Fibroblast of skin of right biceps (primary cell): ENCODE results near the gene TBR1.

Experiments used
- DNase-seq: peaks from one replicate; pipeline ENCODE4 v3.0.0-alpha.2; 2013

TBR1 gene

DNA sequence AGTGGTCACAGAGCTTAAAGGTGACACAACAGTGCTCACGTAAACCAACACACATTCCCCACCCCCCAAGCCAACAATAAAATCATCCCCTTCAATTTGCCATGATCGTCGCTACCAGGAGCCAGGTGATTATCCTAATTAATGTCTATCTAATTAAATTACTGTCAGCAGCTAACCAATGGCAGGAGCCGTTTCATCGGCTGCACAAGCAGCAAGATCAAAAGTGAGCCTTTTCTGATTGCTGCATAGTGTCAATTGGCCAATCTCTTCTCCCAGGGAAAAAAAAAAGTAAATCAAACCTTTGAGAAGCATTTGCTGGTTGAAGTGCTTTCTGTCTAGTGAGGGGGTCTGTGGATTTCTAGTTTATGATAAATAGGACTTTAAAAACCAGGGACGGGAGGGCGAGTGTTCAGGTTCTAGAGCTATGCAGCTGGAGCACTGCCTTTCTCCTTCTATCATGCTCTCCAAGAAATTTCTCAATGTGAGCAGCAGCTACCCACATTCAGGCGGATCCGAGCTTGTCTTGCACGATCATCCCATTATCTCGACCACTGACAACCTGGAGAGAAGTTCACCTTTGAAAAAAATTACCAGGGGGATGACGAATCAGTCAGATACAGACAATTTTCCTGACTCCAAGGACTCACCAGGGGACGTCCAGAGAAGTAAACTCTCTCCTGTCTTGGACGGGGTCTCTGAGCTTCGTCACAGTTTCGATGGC lies at the start of gene TBR1:
TBR1 (plus strand) TSS at position 311 of the 721 bp plus-strand sequence; CDS start at position 425, 114 bp downstream.
- DNase-seq: no peak

DNA sequence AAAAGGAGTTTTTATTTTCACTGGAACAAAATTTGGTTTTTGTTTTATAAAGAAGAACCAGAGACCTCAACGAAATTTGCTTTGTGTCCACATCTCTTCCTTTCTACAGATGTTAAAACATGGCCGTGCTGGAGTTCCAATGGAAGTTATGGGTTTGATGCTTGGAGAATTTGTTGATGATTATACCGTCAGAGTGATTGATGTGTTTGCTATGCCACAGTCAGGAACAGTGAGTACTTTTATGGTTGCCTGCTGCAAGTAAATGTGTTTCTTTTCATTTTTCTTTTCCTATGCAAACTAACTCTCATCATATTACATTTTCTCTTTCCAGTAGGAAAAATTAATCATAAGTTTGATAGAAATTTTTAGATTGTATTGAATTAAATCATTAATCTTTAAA lies 48.4 kb upstream of the TBR1 start:
- DNase-seq: no peak

DNA sequence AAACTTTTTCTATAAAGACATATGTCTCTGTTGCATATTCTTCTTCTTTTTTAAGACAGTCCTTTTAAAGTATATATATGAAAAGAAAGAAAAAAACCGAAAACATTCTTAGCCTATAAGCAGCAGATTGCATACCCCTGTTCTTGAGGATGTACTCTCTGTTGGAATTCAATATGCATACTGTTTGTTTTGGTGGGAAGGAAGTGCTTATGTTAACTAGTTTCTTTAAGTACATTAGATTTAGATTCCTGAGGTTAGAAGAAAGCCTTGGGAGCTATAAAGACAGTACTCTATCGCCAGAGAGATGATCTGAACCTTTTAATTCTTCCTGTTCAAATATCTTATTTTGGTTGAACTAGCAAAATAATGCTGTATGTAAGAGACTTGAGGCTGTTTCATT lies 46.8 kb upstream of the TBR1 start:
- no peak for DNase-seq

DNA sequence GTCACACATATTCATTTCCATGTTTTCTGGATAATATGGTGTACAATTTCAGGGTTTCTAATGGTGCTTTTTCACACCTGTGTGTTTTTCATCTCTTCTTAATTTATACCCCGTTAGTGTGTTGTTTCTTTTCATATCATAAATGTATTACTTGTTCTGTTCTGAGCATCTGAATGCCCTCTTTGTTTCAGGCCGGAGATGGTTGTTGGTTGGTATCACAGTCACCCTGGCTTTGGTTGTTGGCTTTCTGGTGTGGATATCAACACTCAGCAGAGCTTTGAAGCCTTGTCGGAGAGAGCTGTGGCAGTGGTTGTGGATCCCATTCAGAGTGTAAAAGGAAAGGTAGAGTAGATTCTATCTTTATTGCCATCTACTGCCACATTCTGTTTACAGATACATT lies 45.1 kb upstream of the TBR1 start:
- no peak for DNase-seq

DNA sequence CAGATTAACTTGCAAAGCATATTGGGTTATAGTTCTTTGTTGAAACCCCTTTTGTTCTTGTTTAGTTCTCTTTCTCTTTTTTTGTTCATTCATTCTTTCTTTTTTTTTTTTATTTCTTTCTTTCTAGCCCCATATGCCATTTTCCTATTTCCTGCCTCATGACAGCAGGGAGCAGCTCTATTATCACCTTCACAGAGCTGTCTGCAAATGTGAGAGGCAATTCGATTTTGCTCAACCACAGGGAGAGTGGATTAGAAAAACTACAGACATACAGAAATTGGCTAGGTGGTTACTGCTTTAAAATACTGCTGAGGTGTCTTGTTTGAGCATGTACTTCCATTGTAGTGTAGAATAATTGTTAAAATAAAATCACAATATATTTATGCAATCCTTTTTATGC lies 44.2 kb upstream of the TBR1 start:
- DNase-seq: no peak

DNA sequence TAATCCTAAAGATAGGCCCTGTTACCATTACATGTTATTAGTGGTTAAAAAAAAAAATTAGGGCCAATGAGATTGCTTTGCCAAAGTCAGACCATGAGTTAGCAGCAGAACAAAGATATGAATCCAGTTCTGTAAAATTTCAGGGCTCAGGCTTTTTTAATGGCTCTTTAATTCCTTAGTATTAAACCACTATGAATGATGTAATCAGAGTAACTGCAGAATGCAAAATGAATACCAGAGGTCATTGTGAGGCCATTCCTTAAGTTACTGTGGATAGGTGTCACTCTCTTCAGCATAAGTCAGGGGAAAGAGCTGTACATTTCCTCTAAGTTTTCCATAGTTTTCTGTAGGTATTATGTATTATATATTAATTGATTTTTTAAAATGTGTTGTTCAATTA lies 42.2 kb upstream of the TBR1 start:
- peak; percentile 63 for DNase-seq

DNA sequence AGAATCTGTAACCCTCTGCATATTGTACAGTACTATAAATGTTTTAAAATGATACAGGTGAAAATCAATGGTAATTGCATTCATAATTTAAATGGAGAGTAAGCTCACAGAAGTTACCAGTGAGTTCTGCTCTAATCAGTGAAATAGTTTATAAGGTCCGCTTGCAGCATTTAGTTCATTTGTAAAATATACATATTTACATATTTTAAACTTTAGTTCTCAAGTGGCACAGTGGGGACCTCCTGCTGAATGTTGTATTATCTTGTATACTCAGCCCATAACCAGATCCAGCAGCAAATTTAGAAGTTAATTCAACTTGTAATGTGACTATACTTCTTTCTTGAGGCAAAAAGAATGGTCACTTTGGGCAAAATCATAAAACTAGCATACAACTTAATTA lies 41.7 kb upstream of the TBR1 start:
- no peak for DNase-seq

DNA sequence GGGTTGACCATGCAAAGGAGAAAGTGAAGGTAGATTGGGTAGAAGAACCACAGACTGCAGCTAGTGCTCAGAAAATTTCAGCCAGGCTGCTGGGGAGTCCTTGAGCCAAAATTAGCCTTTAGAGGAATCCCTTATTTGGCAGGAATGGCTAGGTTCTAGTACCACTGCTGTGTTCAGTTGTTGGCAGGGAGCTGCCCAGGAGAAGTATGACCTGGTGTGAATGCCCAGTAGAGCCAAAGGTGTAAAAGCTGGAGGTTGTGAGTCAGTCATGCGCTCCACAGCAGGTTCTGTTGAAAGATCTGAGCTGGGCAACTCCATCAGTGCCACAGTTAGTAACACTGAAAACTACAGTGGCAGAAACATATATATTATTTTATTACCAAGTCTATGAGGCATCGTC lies 36.4 kb upstream of the TBR1 start:
- no peak for DNase-seq

DNA sequence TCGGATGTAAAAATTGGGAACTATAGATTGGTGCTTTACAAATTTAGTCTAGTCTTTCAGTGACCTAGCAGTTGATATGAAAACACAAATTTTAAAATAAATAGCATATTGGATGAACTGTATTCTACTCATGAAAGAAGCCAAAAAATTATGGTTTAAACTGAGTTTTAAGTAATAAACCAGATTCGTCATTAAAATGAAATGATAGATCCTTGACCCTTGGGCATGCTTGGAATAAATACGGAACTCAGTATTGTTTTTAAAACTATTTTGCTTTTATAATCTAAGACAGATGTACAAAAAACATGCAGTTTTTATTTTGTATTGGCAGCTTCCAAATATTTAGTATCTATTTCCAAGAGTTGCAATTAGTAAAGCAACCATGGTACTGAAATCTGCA lies 34.6 kb upstream of the TBR1 start:
- DNase-seq: no peak

DNA sequence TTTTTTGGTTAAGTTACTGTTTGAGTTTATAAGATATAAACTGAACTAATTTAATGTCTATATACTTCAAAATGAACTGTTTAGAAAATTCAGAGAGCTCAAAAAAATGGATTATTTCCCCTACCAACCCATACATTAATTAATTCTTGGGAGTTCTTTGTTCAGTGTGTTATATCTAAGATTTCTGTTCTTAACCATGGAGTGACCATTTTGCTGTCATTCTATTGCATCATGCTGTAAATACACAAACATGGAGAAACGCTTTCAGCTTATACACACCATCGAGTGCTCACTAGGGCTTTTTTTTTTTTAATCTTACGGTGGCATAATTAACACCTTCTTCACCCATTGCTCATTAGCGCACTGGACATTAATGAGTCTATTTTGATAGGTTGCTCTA lies 33.4 kb upstream of the TBR1 start:
- no peak for DNase-seq

DNA sequence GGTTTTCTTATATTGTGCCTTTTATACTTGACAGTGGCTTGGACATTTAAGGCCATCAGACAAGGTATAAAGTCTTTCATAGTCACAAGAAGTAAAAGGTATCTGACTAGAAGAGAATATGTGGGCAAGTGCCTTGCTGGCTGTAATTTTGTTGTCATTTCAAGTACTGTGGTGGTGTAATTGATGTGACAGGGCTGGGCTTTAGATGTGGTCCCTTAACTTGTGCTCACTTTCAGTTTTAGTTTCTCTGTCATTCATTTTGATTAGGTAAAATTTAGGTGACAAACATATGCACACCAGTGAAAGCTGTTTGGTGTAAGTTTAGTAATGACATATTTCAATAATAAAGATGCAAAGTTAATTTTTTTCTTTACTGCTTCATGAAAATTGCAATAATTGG lies 31.2 kb upstream of the TBR1 start:
- no peak for DNase-seq

DNA sequence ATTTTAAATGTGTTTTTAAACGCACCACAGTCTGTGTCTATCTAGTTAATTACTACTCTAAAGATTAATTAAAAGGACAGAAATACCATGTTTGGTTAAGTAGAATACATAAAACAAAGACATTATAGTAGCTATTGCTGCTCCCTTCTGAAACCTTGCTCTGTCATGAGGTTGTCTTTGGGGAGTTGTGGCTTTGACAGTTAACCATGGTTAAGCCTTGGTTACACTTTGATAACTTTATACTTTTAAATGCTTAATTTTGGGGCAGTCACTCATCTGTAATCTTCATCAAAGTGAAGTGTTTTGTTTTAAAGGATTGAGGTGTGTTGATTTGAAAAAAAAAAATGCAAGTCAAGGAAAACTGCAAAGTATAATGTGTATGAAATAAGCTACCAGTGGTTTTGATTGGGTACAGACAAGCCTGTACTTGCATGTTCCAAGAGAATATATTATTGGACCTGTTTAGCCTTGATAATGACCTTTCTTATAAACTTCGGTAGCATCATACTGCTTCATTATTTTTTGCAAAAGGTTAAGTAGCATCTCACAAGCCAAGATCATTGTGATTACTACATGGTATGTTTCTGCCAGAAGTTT lies 29.8 kb upstream of the TBR1 start:
- no peak for DNase-seq

DNA sequence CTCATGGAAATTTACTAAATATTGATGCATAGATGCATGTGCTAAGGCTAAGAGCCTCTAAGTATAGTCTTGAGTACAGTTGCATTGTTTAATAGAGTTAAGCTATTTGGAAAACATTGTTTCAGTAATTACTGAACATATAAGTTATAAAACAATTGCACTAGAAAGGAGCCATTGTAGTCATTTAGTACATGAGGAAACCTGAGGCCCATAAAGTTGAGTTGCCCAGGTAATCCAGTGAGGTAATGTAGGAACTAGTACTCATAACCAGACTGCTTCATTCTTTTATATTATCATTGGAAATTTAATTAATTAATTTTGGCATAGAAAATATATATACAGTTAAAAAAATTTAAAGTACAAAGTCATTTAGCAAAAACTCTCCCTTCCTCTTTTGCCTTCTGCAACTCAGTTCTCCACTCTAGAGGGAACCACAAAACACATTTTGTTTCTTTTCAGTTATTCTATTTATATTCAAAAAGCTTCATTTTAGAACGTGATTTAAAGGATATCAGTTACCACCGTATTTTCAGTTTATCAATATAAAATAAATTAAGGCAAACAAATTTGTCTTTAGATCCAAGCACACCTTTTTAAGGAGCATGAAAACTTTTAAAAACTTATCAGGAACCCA lies 27.8 kb upstream of the TBR1 start:
- DNase-seq: no peak

DNA sequence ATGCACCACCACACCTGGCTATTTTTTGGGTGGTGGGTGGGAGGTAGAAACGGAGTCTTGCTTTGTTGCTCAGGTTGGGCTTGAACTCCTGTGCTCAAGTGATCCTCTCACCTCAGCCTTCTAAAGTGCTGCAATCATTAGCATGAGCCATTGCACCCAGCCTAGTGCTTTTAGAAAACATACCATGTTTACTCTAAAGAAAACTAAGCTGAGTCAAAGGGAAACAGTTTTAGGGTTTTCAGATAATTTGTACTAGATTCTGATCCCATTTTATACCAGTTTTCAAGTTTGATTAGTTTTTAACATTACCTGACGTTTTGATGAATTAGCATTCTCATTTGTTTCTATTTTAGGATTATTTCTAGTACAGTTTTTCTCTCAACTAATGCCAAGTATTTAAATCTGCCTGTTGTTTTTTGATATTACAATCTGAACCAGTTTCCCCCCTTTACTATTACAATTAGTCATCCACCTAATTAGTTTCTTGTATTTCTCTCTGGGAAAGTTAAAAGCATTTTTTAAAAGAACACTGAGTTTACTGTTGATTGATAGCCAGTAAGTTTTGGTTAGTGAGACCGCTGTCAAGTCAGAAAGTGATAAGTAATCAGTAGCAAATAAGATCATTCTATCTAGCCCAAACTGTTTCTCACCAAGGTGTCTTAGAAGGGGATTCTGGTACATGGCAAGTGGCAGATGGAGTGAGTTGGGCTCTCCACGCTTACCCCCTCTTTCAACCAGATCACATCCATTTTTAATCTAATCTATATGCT lies 24.2 kb upstream of the TBR1 start:
- DNase-seq: no peak

DNA sequence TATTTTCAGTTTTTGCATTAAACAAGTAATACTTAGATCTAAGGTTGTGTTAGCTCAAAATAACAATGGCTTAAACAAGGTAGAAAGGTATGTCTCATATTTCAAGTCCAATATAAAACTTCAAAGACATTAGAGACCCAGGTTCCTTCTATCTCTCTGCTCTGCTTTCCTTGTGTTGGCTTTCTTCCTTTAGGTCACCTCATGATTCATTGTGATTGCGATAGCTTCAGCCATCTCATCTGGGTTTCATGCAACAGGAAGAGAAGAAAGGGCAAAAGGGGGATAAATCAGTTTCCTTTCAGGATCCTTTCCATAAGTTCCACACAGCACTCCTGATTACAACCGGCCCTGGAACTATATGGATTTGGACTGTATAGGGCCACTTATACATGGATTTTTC lies 16.0 kb upstream of the TBR1 start:
- DNase-seq: no peak

DNA sequence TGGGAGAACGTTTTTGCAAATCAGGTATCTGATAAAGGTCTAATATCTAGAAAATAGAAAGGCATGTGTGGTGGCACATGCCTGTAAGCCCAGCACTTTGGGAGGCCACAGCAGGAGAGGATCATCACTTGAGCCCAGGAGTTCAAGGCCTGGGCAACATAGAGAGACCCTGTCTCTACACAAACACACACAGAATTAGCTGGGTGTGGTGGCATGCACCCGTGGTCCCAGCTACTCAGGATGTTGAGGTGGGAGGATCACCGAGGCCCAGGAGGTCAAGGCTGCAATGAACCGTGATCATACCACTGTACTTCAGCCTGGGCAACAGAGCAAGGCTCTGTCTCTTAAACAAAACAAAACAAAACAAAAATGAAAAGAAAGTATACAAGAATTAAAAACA lies 13.8 kb upstream of the TBR1 start:
- no peak for DNase-seq

DNA sequence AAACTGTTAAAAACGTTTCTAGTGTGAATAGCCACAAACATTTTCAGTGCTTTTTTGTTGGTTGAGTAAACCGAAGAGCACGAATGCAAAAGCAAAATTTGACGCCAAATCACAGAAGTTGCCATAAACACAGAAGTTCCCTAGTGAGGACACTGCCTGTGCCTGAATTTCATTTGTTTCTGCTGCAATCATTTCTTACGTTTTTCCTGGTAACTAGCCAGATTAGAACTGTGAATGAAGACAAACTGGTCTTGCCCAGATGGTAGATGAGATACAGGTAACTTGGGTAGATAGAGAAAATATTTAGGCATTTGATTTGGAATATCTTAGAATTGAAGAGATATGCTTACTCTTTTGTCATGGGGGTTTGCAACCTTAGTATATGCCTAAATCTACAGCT lies 9.8 kb upstream of the TBR1 start:
- no peak for DNase-seq

DNA sequence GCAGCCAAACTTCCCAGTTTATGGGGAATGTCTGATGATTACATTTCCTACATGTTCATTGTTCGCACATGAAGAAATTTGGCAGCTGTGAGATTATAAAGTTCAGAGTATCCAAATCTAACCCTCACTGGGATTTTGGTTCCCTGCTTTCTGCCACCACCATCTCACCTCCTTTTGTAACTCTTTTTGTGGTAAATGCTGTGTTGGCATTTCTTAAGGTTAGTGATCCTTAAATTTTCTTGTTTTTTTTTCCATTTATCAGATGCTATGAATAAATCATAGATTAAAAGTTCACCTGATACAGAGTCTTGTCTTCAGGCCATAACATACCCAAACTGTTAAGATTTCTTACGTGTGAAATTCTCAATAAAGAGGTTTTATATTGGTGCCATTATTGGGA lies 8.5 kb upstream of the TBR1 start:
- DNase-seq: no peak

DNA sequence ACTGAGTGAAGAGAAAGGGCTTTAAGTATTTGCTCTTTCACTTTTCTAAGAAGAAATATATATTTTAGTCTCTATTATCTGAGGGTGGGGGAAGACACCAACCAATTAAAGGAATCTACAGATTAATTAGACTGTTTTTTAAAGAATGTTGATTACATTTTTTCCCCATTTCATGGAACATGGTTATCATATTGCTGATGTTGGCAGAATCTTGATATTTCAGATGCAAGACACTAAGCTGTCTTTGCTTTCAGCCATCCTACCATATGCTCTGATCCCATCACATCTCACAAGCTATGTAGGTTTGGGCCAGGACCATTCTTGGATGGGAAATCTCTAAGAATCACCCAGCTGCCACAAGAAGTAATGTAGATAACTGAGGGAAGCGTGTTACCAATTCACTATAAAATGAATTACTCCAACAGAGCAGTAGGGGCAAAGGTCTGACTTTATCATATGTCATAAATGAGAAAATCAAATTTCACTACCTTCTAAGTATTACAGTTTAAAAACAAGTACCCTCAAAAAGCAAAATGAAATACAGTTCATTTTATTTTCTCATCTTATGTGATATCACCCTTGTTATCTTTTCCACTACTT lies 6.7 kb upstream of the TBR1 start:
- no peak for DNase-seq

DNA sequence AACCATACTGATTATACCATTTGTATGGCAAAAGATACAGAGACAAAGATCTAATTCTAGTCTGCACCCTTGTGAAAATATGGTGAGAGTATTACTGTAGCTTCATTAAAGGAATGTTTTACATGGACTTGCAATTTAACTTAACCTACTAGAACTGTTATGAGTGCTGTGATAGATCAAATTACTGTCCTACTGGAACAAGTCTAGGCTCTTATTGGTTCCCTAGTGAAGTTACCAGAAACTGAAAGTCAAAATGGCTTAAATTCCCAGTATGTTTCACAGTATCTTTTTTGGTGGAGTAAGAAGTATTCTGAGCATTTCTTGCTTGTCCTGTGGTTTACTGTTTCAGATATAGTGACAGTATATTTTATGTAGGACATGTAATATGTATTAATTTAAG lies 3.8 kb upstream of the TBR1 start:
- no peak for DNase-seq

DNA sequence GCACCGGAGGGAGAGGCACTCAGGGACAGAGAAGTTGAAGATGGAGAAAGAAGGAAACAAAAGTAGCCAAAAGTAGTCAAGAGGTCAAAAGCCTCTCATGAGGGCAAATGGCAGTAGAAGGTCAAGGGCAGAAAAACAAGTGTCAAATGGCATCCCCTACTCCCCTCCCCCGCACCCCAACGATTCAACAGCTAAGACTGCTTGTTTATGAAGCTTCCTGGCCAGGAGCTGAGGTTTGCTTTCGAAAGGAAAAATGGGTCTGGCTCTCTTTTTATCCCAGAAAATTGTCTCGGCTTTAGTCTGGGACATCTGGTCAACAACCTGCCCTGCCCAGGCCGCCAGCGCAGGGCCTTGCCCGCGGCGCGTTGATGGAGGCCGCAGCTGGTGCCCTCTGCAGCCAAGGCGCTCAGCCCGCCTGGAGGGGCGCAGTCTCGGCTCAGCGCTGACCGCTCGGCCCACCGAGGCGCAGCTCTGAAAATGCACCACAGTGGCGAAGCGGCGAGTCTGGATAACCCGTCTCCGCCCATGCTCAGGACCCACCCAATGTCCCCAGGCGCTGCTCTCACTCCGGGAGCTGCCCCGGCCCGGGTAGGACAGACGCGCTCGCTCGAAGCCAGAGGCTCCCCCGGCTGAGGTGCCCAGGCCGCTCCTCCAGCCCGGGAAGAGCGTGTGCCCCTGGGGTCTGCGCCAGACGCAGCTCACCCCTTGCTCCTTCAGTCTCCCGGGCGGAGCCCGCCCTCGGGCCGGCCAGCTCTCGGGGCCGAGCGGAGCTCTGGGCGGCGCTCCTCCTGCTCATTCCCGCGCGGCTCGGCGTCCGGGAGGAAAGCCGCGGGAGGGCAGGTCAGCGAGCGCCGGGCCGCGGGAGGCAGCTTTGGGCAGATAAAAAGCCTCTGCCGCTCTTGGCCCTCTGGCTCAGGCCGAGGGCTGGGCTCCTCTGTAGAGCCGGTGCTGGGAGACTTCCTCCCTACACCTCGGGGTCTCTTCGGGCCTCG lies 1.8 kb upstream of the TBR1 start:
- DNase-seq: no peak
